GM10847 (cell line): ENCODE results near the gene ZNF205.

Experiments used
- POLR2A ChIP-seq: IDR thresholded peaks from 2 replicates; pipeline ENCODE4 v1.6.1; 2011; ENCODE audit not compliant: insufficient read length; ENCODE audit errors: extremely low read depth

Gene ZNF205

GRCh38 chr16:3119701-3120408 is 7.5 kb downstream of the ZNF205 start:
- TF ChIP-seq POLR2A = no peak

DNA sequence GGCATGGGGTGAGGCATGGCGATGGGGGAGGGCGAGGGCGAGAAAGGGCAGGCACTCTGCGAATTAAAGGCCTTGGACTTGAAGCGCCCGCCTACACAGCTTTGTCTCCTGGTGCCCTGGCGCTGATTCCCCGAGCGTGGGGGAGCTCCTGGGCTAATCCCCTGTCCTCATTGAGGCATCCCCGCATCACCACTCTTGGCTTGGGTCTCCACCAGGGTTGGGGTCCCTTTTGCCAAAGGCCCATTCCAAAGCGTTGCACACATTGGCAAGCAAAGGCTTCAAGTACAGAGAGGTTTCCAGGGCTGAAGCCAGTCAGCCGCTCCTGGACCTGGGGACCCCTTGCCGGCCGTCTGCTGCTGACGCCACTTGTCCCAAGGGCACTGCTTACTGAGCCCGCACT is 8.0 kb downstream of the ZNF205 start:
- TF ChIP-seq POLR2A = no peak

DNA sequence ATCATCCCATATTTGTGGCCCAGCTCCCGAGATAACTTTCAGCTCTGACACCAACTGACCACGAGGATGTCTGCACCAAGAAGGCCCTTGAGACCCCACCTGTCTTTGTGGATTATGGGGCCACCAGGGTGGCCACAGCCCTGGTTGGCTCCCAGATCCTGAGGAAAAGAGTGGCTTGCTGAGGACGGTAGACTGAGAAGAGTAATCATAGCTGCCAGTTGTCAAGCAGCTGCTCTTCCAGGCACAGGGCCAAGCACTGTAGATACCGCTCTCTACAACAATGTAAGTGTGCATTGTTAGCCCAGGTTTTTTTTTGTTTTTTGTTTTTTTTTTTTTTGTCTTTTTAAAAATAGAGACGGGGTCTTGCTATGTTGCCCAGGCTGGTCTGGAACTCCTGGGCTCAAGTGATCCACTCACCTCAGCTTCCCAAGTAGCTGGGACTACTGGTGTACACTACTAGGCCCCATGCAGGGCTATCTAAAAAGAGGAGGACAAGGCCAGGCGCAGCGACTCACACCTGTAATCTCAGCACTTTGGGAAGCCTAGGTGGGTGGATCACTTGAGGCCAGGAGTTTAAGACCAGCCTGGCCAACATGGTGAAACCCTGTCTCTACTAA is 9.6 kb downstream of the ZNF205 start:
- TF ChIP-seq POLR2A = no peak

GRCh38 chr16:3122926-3123570 is 10.7 kb downstream of the ZNF205 start:
- no peak for TF ChIP-seq POLR2A

- TF ChIP-seq POLR2A = peak; percentile 51
Observed at GRCh38 chr16:3123986-3124886, 11.8 kb downstream of the ZNF205 start.

DNA sequence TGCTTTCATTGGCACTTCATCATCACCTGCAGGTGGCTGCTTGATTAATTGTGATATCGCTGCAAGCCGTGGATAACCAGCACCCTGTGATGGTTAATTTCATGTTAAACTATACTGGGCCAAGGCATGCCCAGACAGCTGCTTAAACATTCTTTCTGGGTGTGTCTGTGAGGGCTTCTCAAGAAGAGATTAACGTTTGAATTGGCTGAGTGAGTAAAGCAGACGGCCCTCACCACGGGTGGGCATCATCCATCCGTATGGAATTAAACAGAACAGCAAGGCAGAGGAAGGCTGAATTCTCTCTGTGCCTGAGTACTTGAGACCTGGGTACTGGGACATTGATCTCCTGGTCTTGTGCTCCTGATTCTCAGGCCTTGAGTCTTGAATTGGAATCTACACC is 15.4 kb downstream of the ZNF205 start:
- no peak for TF ChIP-seq POLR2A

GRCh38 chr16:3129137-3130131 is 17.0 kb downstream of the ZNF205 start:
- peak; percentile 20 for TF ChIP-seq POLR2A

DNA sequence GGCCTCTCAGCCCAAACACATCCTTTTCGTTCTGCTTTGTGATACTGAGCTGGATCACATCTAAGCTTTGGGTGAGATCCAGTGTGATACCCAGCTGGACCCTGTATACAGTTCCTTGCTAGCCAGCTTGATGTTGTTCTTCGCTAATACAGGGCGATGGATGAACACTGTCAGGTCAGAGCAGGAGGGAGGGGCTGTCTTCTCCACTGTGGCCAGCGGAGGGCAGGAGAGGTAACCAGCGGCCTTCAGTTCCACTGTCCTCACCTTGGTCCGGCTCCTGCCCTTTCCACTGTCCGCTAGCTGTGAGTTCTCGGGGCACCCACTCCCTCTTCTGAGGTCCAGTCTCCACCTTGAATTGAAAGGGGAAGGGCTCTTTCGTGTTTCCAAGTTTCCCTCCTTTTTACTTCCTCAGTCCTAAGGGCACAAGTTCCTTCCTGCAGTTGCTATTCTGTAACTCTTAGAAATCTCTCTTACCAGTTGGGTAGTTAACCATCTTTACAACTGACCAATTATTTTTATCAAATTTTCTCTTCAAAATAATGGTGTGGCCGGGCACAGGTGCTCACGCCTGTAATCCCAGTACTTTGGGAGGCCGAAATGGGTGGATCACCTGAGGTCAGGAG is 19.5 kb downstream of the ZNF205 start:
- no peak for TF ChIP-seq POLR2A

GRCh38 chr16:3133844-3134243 is 21.5 kb downstream of the ZNF205 start:
- no peak for TF ChIP-seq POLR2A

DNA sequence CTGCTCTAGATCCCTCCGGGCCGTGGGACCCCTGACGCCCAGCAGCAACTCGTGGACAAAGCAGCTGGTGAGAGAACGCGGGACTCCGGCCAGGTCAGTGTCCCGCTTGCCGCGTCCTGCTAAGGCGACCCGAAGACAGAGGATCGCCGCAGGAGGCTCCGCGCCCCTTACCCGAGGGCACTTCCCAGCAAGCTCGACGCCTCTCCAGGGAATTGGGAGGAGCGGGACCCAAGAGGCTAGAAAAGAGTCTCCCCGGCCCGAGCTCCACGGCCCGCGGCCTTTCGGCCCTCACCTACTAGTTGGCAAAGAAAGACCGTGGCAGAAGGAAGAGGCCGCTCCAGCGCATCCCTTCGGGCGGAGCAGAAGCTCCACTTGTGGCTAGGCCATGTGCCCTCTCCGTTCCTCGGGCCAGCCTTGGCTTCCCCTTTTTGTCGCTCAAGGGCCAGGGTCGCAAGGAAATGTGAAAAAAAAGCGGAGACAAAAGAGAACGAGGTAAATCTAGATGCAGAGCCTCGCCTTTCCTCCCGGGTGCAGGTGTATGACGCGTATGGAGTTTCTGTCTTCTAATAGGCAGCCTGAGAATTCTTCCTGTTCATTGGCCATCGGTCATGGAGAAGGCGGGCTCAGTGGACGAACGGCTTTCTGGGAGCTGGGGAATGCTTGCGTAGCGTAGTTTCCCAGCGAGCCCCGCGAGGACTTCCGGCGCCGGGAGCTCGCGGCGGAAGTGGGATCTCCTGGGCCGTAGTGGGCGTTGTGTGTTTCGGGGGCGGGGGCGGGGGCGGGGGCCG is 22.1 kb downstream of the ZNF205 start, which contains the start of gene ZNF213:
Gene ZNF213, plus strand, starts transcription at position 692 of the 788 bp plus-strand sequence. CDS start 2,252 bp downstream, outside the sequence.
- no peak for TF ChIP-seq POLR2A

- TF ChIP-seq POLR2A = peak; percentile 50
Observed at GRCh38 chr16:3135126-3135715, 22.8 kb downstream of the ZNF205 start.

DNA sequence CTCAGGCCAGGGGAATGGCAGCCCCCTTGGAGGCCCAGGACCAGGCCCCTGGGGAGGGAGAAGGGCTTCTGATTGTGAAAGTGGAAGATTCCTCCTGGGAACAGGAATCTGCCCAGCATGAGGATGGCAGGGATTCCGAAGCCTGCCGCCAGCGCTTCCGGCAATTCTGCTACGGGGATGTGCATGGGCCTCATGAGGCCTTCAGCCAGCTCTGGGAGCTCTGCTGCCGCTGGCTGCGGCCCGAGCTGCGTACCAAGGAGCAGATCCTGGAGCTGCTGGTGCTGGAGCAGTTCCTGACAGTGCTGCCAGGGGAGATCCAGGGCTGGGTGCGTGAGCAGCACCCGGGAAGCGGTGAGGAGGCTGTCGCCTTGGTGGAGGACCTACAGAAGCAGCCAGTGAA is 24.9 kb downstream of the ZNF205 start:
- no peak for TF ChIP-seq POLR2A
